Fibroblast of upper back skin (primary cell): ENCODE measurements around the gene CUX1.

Experiments used
- DNase-seq: peaks from one replicate; pipeline ENCODE4 v3.0.0-alpha.2; 2013

CUX1 gene

GRCh38 chr7:101901661-101902491, 84.5 kb downstream of the CUX1 start:
- DNase-seq = peak; percentile 48

- no peak for DNase-seq
These were observed 85.5 kb downstream of the CUX1 start for GRCh38 chr7:101902680-101903514.

GRCh38 chr7:101903515-101903868, 86.1 kb downstream of the CUX1 start:
- no peak for DNase-seq

- DNase-seq = no peak
These were observed 86.6 kb downstream of the CUX1 start for GRCh38 chr7:101904019-101904418.

GRCh38 chr7:101905203-101905865, 87.9 kb downstream of the CUX1 start:
- DNase-seq = no peak

GRCh38 chr7:101906291-101907240, 89.1 kb downstream of the CUX1 start:
- DNase-seq = no peak

GRCh38 chr7:101910991-101911799, 93.8 kb downstream of the CUX1 start:
- no peak for DNase-seq

GRCh38 chr7:101911800-101912715, 94.6 kb downstream of the CUX1 start:
- DNase-seq = peak; percentile 30

- no peak for DNase-seq
These were observed 95.3 kb downstream of the CUX1 start for GRCh38 chr7:101912716-101913110.

- no peak for DNase-seq
These were observed 95.9 kb downstream of the CUX1 start for GRCh38 chr7:101913247-101913721.

- peak; percentile 44 for DNase-seq
These were observed 96.4 kb downstream of the CUX1 start for GRCh38 chr7:101913851-101914250.

- DNase-seq = no peak
These were observed 97.6 kb downstream of the CUX1 start for GRCh38 chr7:101915000-101915399.

GRCh38 chr7:101916041-101916800, 98.8 kb downstream of the CUX1 start:
- DNase-seq = no peak

- no peak for DNase-seq
These were observed 99.5 kb downstream of the CUX1 start for GRCh38 chr7:101916876-101917275.

GRCh38 chr7:101917566-101917965, 100.1 kb downstream of the CUX1 start:
- no peak for DNase-seq

GRCh38 chr7:101918426-101918825, 101.0 kb downstream of the CUX1 start:
- DNase-seq = no peak

- no peak for DNase-seq
These were observed 102.1 kb downstream of the CUX1 start for GRCh38 chr7:101919363-101920115.

- no peak for DNase-seq
These were observed 103.6 kb downstream of the CUX1 start for GRCh38 chr7:101921061-101921460.
